IMR-90 (cell line): ENCODE measurements around the gene TNRC18. TPM values are rescaled to one million over a fixed set of nuclear protein-coding genes. Genes with fewer than 3 reads are reported as not detected.
"Not testable (repeated sequence)": the region's sequence is repeated elsewhere in the genome, so short reads cannot be mapped to it uniquely, and the experiment has no call there.

Experiments
- ATAC-seq: fragments of 200-7000 bp; cut with Tn5 transposase; 2 replicates; pipeline ENCODE4 v1.9.1; 2020; ENCODE audit warnings: low read depth, mild to moderate bottlenecking, moderate library complexity
- BruUV-seq: library from RNA; stranded (reverse); fragments of 400-500 nt; replicated peaks from 2 replicates; lab custom pipeline; 2021; lab: Mats Ljungman, UMichigan
- CTCF ChIA-PET: fragments of 300-600 bp; formaldehyde crosslinking; extraction: SDS; loops from one replicate; lab custom pipeline; 2021; ENCODE audit warnings: antibody characterized with exemption; lab: Yijun Ruan, JAX
- POLR2A ChIA-PET: fragments of 300-600 bp; sonication (Branson Sonifier 250); formaldehyde crosslinking; loops from one replicate; lab custom pipeline; 2022; ENCODE audit warnings: antibody characterized with exemption; ENCODE audit not compliant: unreplicated experiment; lab: Charles Lee
- DNase-seq: peaks from one replicate; pipeline ENCODE4 v3.0.0; 2013
- H2AFZ ChIP-seq: replicated peaks from 2 replicates; pipeline ENCODE3; 2013; ENCODE audit warnings: low read length, mild to moderate bottlenecking; ENCODE audit not compliant: poor library complexity
- H2AK5ac ChIP-seq: 2 replicates; pipeline ENCODE4 v1.6.1; 2013; ENCODE audit warnings: low read depth, low read length, inconsistent platforms
- H2AK9ac ChIP-seq: replicated peaks from 2 replicates; pipeline ENCODE3; 2013; ENCODE audit warnings: mild to moderate bottlenecking, low read depth, low read length, moderate library complexity; ENCODE audit not compliant: poor library complexity
- H2BK120ac ChIP-seq: 2 replicates; pipeline ENCODE4 v1.6.1; 2013; ENCODE audit warnings: low read depth, low read length, inconsistent platforms
- H2BK15ac ChIP-seq: 3 replicates; pipeline ENCODE4 v1.6.1; 2013; ENCODE audit warnings: low read depth, low read length, inconsistent platforms
- H2BK20ac ChIP-seq: 2 replicates; pipeline ENCODE4 v1.6.1; 2013; ENCODE audit warnings: low read depth, mild to moderate bottlenecking, inconsistent platforms, low read length, moderate library complexity
- H2BK5ac ChIP-seq: 2 replicates; pipeline ENCODE4 v1.6.1; 2013; ENCODE audit warnings: mild to moderate bottlenecking, low read depth, low read length, inconsistent platforms; ENCODE audit not compliant: poor library complexity, severe bottlenecking
- H3K14ac ChIP-seq: replicated peaks from 2 replicates; pipeline ENCODE4 v1.6.1; 2013; ENCODE audit warnings: low read depth, low read length, inconsistent platforms
- H3K18ac ChIP-seq: 2 replicates; pipeline ENCODE4 v1.6.1; 2013; ENCODE audit warnings: low read depth, low read length, control low read depth
- H3K23ac ChIP-seq: 2 replicates; pipeline ENCODE4 v1.6.1; 2013; ENCODE audit warnings: low read depth, low read length, inconsistent platforms
- H3K27ac ChIP-seq: 2 replicates; pipeline ENCODE4 v1.5.1; 2013; ENCODE audit warnings: mild to moderate bottlenecking, control low read depth, low read length; ENCODE audit not compliant: insufficient read depth
- H3K27me3 ChIP-seq: 2 replicates; pipeline ENCODE4 v1.6.1; 2013; ENCODE audit warnings: low read length; ENCODE audit not compliant: control insufficient read depth, insufficient read depth
- H3K36me3 ChIP-seq: 2 replicates; pipeline ENCODE4 v1.6.1; 2013; ENCODE audit warnings: low read length, mixed read lengths; ENCODE audit not compliant: control insufficient read depth, insufficient read depth
- H3K4ac ChIP-seq: 2 replicates; pipeline ENCODE4 v1.6.1; 2013; ENCODE audit warnings: low read depth, low read length, inconsistent platforms
- H3K4me1 ChIP-seq: 2 replicates; pipeline ENCODE4 v1.6.1; 2013; ENCODE audit warnings: low read length, mixed read lengths; ENCODE audit not compliant: control insufficient read depth, insufficient read depth
- H3K4me2 ChIP-seq: 2 replicates; pipeline ENCODE4 v1.6.1; 2013; ENCODE audit warnings: low read depth, mild to moderate bottlenecking, control low read depth, low read length, moderate library complexity
- H3K4me3 ChIP-seq: 2 replicates; pipeline ENCODE4 v1.5.1; 2013; ENCODE audit warnings: low read depth, mild to moderate bottlenecking, control low read depth, low read length, moderate library complexity; ENCODE audit not compliant: insufficient read depth
- H3K56ac ChIP-seq: 2 replicates; pipeline ENCODE4 v1.6.1; 2013; ENCODE audit warnings: low read length, inconsistent platforms; ENCODE audit not compliant: insufficient read depth; ENCODE audit errors: extremely low read depth
- H3K79me1 ChIP-seq, 2 experiments: 2 replicates each; pipeline ENCODE4 v1.6.1; 2013; ENCODE audit warnings: low read length in 2 of 2, inconsistent platforms in 1 of 2, low read depth in 1 of 2
- H3K9ac ChIP-seq: 2 replicates; pipeline ENCODE4 v1.6.1; 2013; ENCODE audit warnings: low read depth, low read length, control low read depth
- H3K9me1 ChIP-seq: 2 replicates; pipeline ENCODE4 v1.6.1; 2013; ENCODE audit warnings: low read length, inconsistent platforms; ENCODE audit not compliant: insufficient read depth
- H3K9me3 ChIP-seq: 2 replicates; pipeline ENCODE4 v1.6.1; 2013; ENCODE audit warnings: low read length; ENCODE audit not compliant: control insufficient read depth, insufficient read depth
- H4K20me1 ChIP-seq: 2 replicates; pipeline ENCODE4 v1.6.1; 2013; ENCODE audit warnings: low read length, inconsistent platforms; ENCODE audit not compliant: insufficient read depth
- H4K5ac ChIP-seq: 2 replicates; pipeline ENCODE4 v1.6.1; 2013; ENCODE audit warnings: mild to moderate bottlenecking, low read depth, low read length, control low read depth
- H4K8ac ChIP-seq, 2 experiments: 2 replicates each; pipeline ENCODE4 v1.6.1; 2013; ENCODE audit warnings: low read depth in 2 of 2, low read length in 2 of 2, control low read depth in 1 of 2, inconsistent platforms in 1 of 2
- H4K91ac ChIP-seq: 2 replicates; pipeline ENCODE4 v1.6.1; 2013; ENCODE audit warnings: low read depth, low read length, inconsistent platforms; ENCODE audit not compliant: insufficient read depth
- WGBS, 2 experiments: methylation state at CpG; one replicate each; pipeline versions ENCODE4 v1.1.5 to v1.1.7; 2013; ENCODE audit warnings: missing lambda C conversion rate in 2 of 2; ENCODE audit not compliant: insufficient read length in 1 of 2; ENCODE audit errors: extremely low coverage in 2 of 2; 5-methylcytosine and 5-hydroxymethylcytosine counted together
- dilution Hi-C: fragments of 300-500 bp; cut with HindIII; formaldehyde crosslinking; loops from one replicate; pipeline ENCODE4 v1.14.3; 2018; ENCODE audit warnings: low sequenced_read_pairs; ENCODE audit not compliant: unreplicated experiment
- in situ Hi-C: fragments of 300-500 bp; cut with MboI; formaldehyde crosslinking; loops from 3 replicates; pipeline ENCODE4 v1.14.3; 2019; ENCODE audit warnings: low sequenced_read_pairs, inconsistent platforms, mixed read lengths
- intact Hi-C: fragments of 100-400 bp; cut with micrococcal nuclease; formaldehyde crosslinking; loops from 2 replicates; pipeline ENCODE4 v1.10.0; 2022
- polyA plus RNA-seq, 3 experiments: library from polyadenylated mRNA; depleted of rRNA; stranded (reverse); fragments of >200 nt; gene quantifications; 2 replicates each; pipeline ENCODE4 v1.2.3, GENCODE V29; 2012; ENCODE audit warnings: low replicate concordance in 1 of 3
- total RNA-seq: library from RNA; depleted of rRNA; stranded (reverse); fragments of >200 nt; gene quantifications from 2 replicates; pipeline ENCODE4 v1.2.3, GENCODE V29; 2012

Gene TNRC18
- total and polyA plus RNA-seq, 2 of the 4 experiments (the other 2 are of a cell fraction) = 4.7 to 29.6 TPM

DNA sequence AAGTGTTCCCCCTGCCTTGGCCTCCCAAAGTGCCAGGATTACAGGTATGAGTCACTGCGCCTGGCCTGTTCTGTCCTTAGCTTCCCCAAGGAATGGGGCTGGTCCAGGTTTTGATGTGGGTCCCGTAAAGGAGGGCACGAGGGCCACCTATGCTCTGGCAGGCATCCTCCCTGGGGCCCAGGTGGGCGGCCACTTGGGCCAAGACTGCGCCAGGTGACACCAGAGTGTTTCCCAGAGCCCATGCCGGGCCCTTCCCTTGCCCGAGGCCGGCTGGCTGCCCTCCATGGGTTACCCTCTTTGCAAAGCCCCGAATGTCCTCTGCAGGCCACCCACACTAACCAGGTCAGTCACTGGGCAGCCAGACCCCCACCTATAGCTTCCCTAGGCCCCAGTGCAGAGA, 118.6 kb downstream of the TNRC18 start:
- H4K8ac ChIP-seq, H3K4ac ChIP-seq, in situ Hi-C loops, H3K9ac ChIP-seq, H3K56ac ChIP-seq, DNase-seq, BruUV-seq, H2BK20ac ChIP-seq, H4K91ac ChIP-seq, H3K23ac ChIP-seq, H3K4me3 ChIP-seq, H3K79me1 ChIP-seq, H3K4me2 ChIP-seq, POLR2A ChIA-PET, H3K9me3 ChIP-seq, ATAC-seq, H3K18ac ChIP-seq, H2AK9ac ChIP-seq, CTCF ChIA-PET, H3K27me3 ChIP-seq, H3K27ac ChIP-seq, intact Hi-C loops, H2AFZ ChIP-seq, H2BK15ac ChIP-seq, H3K9me1 ChIP-seq, H2BK120ac ChIP-seq, H2BK5ac ChIP-seq, H2AK5ac ChIP-seq, dilution Hi-C loops, H3K14ac ChIP-seq, H4K5ac ChIP-seq, H4K20me1 ChIP-seq, H3K4me1 ChIP-seq: not testable (repeated sequence)
- 100% methylated on average over 1 of the region's 9 CpGs; no CpG with 5 or more reads in 1 of the 2 experiments for WGBS, 2 experiments
- H3K36me3 ChIP-seq = peaks cover 18% of the 10 kb centered on the region
